DMS53 treated with DMSO at 0.1 percent for 48 hours (cell line): ENCODE results near the gene NT5C2.
"Not testable (repeated sequence)": the region's sequence is repeated elsewhere in the genome, so short reads cannot be mapped to it uniquely, and the experiment has no call there.

Source experiments
- DNase-seq: peaks from one replicate; lab custom pipeline; 2025; ENCODE audit not compliant: unreplicated experiment; lab: John Stamatoyannopoulos, UW

Gene NT5C2

DNA sequence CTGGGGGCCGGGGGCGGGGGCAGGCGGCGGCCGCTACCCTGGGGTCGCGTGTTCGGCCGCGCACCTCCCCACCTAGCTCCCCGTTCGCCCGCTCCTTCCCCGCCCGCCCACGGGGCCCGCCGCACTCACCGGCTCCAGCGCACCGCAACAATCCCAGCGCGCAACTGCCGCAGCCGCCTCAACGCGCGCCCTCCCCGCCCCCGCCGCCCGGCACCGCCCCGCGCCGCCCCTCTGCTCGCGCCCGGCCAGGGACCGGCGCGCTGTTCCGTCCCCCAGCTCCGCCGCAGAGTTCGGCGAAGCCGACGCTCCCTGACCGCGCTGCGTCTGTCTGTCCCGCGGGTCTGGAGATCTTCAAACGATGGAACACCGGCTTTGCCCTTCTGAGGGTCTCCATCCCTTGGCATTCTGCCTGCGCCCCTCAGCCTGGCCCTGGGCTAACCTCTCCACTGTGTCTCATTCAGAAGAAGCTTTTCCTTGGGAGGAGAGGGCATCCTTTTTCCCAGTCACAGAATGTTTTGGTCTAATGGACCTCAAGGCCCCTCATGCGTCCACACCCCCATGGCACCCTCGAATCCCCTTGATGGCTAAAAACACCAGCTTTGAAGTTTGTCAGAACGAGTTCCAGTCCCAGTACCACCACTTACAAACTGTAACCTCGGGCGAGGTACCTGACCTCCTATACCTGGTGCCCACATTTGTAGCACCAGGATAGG, at the start of gene NT5C2:
Gene NT5C2 (minus strand): TSS at position 166 of the 713 bp plus-strand sequence. CDS start 18,314 bp downstream, outside the sequence.
- peak; percentile 58 for DNase-seq

DNA sequence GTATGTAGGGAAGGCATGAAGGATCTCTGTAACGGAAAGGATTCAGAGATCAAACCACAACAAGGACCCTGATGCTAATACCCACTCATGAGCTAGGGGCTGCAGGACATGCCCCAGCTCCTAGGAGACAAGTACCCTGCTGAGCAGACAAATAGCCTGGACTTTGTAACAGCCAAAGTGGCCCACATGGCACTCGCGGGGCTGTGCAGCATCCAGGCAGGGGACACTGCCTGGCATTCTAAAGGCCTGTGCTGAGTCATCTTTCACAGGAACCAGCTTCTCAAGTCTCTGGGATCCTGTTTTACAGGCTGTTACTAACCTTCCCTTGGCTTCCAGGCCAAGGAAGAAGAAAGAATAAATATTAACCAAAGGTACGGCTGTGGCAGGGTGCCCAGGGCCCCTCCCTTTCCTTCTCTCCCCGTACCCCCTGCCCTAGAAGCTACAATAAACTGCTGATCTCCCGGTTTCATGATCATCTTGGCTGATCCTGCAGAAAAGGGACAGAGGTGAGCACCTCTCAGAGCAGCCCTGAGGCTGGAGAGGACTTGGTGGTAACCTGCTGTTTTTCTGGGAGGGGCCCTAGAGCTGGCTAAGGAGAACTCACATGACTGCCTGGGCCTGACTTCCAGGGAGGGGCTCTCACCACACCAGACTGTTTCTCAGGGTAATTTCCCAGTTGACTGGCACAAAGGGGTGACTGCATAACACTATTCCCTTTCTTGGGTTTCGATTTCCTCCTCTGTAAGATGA, 48.4 kb upstream of the NT5C2 start:
- DNase-seq: peak; percentile 84

DNA sequence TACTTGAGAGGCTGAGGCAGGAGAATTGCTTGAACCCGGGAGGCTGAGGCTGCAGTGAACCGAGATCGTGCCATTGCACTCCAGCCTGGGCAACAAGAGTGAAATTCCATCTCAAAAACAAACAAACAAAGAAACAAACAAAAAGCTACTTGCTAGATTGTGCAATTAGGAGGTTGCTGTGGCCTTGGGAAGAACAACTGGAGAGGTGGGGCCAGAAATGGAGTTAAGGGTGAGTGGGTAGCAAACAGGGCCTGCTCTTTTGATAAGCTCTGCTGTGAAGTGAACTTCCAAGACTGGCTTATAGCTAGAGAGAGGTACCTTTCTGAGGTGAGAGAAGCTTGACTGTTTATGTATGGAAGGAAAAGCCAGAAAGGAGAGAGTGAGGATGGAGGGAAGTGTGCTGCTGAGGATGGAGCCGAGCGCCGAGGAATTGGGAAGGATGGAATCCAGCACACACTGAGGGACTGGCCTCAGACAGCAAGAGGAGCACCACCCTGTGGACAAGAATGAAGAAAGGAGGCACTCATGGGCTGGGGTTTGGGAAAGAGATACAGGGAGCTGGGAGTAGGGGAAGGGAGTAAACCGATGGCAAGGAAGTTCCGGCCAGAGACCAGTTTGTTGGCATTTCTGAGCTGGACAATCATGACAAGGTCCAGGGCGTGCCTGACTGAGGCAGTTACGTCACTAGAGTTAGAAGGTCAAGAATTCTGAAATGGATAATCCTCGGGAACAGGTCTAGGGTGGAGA, 45.6 kb upstream of the NT5C2 start:
- DNase-seq: no peak

DNA sequence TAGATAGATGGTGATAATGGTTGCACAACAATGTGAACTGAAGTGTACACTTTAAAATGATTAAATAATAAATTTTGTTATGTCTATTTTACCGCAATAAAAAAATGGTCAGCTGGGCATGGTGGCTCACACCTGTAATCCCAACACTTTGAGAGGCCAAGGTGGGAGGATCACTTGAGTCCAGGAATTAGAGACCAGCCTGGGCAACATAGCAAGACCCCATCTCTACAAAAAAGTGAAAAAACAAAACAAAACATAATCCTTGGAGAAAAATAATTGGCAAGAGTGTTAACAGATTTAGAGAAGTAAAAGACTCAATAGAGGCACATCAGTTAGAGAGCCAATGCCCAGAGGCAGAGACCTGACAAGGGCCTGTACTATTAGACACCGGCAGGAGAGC, 42.7 kb upstream of the NT5C2 start:
- no peak for DNase-seq

GRCh38 chr10:103232772-103233488, 39.9 kb upstream of the NT5C2 start:
- no peak for DNase-seq

GRCh38 chr10:103232131-103232673, 39.1 kb upstream of the NT5C2 start:
- DNase-seq: no peak

DNA sequence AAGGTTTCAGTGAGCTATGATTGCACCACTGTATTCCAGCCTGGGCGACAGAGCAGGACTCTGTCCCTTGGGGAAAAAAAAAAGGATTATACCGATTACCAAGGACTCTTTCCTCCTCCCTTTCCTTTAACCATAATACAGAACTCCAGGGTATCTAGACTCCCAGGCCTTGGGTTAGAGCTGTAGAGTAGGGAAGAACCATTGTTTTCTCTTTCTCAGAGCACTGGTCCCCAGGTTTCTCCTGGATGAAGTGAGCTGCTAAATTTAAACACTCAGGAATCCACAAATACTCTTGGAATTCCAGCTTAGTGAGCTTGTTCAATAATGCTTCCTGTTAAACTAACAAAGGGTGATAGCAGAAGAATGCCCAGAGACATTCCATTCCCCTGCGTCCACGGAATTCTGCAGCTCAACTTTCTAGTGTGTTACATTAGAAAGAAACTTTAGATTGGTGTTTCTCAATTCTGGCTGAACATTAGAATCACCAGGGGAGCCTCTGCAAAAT, 38.0 kb upstream of the NT5C2 start:
- DNase-seq: no peak

- no peak for DNase-seq
These were observed 34.3 kb upstream of the NT5C2 start for GRCh38 chr10:103227416-103227815.

DNA sequence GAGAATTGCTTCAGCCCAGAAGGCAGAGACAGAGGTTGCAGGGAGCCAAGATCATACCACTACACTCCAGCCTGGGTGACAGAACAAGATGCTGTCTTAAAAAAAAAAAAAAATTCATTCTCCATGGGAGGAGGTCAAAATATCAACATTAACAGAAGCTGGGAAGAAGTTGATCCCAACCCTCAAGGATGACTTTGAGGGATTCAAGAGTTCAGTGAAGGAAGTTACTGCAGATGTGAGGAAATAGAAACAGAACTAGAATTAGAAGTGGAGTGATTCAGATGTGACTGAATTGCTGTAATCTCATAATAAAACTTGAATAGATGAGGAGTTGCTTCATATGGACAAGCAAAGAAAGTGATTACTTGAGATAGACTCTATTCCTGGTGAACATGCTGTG, 32.9 kb upstream of the NT5C2 start:
- no peak for DNase-seq

GRCh38 chr10:103224721-103225120, 31.6 kb upstream of the NT5C2 start:
- not testable (repeated sequence) for DNase-seq

GRCh38 chr10:103224133-103224532, 31.1 kb upstream of the NT5C2 start:
- no peak for DNase-seq

GRCh38 chr10:103216362-103216761, 23.3 kb upstream of the NT5C2 start:
- not testable (repeated sequence) for DNase-seq

- no peak for DNase-seq
These were observed 22.5 kb upstream of the NT5C2 start for GRCh38 chr10:103215601-103216000.

- not testable (repeated sequence) for DNase-seq
These were observed 17.2 kb upstream of the NT5C2 start for GRCh38 chr10:103210262-103210661.

GRCh38 chr10:103207643-103208042, 14.6 kb upstream of the NT5C2 start:
- DNase-seq: not testable (repeated sequence)

DNA sequence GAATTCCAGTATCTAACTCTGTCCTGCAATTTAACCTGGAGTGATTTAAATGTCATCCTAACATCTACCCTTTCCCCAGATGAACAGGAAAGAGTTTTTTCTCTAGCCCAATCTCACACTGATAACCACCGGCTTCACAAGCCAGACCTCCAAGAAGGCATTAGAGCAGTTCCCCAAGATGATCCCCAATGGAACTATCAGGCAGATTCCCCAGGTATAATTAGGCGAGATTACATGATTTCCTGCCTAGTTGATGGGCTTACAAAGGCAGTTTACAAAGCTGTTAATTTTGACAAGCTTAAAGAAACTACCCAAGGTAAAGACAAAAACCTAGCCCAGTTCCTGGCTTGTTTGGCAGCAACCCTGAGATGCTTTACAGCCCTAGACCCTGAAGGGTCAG, 14.1 kb upstream of the NT5C2 start:
- no peak for DNase-seq

GRCh38 chr10:103206715-103207114, 13.6 kb upstream of the NT5C2 start:
- not testable (repeated sequence) for DNase-seq

DNA sequence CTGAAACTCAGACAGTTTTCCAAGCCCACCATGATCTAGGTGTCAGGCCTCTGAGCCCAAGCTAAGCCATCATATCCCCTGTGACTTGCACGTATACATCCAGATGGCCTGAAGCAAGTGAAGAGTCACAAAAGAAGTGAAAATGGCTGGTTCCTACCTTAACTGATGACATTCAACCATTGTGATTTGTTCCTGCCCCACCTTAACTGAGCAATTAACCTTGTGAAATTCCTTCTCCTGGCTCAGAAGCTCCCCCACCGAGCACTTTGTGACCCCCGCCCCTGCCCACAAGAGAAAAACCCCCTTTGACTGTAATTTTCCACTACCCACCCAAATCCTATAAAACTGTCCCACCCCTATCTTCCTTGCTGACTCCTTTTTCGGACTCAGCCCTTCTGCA, 12.3 kb upstream of the NT5C2 start:
- DNase-seq: not testable (repeated sequence)

DNA sequence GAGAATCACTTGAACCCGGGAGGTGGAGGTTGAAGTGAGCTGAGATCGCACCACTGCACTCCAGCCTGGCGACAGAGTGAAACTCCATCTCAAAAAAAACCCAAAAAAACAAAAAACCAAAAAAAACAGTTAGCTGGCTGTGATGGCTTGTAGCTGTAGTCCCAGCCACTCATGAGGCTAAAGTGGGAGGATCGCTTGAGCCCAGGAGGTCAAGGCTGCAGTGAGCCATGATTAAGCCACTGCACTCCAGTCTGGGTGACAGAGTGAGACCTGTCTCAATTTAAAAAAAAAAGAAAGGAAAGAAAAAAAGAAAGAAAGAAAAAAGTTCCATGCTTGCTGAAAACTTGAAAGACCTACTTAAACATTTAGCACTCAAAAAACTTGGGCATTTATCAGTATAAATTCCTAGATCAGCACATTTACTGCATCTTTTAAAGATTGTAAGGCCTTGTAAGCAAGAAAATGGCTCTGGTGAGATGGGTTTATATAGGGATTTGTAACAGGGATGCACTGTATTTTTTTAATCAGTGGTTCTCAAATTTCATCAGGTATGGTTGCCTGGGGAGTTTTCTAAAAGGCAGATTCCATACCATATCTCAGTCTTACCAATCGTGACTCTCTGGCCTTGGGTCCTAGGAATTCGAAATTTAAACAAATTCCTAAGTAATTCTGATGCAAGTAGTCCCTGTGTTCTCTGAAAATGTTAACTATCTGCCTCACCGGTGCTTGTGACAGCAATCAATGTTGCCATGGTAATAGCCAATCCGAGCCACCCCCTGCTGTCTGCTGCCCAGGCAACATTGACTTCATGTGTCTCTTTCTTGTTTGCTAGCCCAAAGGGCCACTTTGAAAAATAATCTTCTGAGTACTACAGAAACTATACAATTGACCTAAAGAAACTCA, 11.5 kb upstream of the NT5C2 start:
- no peak for DNase-seq

GRCh38 chr10:103203466-103203865, 10.4 kb upstream of the NT5C2 start:
- no peak for DNase-seq
